Measurements from ENCODE around the gene CSTF2T.

DNA sequence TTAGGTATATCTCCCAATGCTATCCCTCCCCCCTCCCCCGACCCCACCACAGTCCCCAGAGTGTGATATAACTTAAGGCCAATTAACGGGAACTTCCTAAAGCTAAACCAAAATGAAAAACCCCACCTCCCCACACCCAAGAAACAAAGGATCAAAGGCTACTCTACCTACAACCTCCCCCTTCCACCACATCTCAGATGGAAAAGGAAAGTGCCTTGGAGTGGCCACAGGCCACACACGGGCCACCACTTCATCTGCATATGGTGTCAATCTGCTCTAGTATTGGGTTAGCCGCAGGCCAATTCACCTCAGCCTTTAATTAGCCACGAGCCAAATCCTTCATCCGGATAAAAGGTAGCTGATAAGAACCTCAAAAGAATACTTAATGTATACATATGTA is 19.6 kb downstream of the CSTF2T start:
- TF ChIP-seq, protein P1, sequence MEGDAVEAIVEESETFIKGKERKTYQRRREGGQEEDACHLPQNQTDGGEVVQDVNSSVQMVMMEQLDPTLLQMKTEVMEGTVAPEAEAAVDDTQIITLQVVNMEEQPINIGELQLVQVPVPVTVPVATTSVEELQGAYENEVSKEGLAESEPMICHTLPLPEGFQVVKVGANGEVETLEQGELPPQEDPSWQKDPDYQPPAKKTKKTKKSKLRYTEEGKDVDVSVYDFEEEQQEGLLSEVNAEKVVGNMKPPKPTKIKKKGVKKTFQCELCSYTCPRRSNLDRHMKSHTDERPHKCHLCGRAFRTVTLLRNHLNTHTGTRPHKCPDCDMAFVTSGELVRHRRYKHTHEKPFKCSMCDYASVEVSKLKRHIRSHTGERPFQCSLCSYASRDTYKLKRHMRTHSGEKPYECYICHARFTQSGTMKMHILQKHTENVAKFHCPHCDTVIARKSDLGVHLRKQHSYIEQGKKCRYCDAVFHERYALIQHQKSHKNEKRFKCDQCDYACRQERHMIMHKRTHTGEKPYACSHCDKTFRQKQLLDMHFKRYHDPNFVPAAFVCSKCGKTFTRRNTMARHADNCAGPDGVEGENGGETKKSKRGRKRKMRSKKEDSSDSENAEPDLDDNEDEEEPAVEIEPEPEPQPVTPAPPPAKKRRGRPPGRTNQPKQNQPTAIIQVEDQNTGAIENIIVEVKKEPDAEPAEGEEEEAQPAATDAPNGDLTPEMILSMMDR (IDR thresholded peaks at IDR 0.05; ENCODE audit: low read depth, low read length, poor library complexity, severe bottlenecking) = no peak
- no peak for TF ChIP-seq EZH2phosphoT487 (IDR thresholded peaks at IDR 0.05; ENCODE audit: borderline replicate concordance, low read length)

All from DOHH2 (cell line).